C4-2B (cell line): Measurements from ENCODE around the gene PLEKHO2.

Source experiments
- H3K27ac ChIP-seq: fragments of 450-650 bp; 2 replicates; pipeline ENCODE4 v1.5.1; 2017
- CTCF ChIP-seq: fragments of 450-650 bp; conservative IDR thresholded peaks from 2 replicates; pipeline ENCODE4 v1.5.1; 2017; ENCODE audit warnings: mild to moderate bottlenecking
- ZFX ChIP-seq: fragments of 450-650 bp; IDR thresholded peaks from 2 replicates; pipeline ENCODE4 v1.6.1; 2017

The PLEKHO2 gene

DNA sequence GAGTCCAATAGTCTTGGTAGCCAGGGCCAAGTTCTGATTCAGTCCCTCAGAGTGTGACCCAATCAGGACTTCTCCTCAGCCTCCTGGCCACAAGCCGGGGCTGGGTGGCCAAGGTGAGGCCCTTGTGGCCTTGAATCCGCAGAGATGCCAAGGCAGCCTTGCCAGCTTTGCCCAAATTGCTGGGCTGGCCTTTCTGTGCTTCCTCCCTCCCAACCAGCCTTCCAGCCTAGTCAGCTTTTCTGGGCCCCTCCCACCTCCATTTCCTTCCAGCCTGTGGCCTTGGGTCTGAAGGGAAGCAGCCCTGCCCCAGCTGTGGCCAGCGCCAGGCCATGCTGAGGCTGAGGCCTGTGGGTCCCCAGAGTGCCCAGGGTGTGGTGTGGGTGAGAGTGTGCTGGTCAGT is 35.7 kb downstream of the PLEKHO2 start:
- peak overlapping the region; percentile 35 for H3K27ac ChIP-seq
- TF ChIP-seq CTCF (no peak), ZFX (0 out of 2 replicates have a peak, but pooled peaks have one; percentile 21)

DNA sequence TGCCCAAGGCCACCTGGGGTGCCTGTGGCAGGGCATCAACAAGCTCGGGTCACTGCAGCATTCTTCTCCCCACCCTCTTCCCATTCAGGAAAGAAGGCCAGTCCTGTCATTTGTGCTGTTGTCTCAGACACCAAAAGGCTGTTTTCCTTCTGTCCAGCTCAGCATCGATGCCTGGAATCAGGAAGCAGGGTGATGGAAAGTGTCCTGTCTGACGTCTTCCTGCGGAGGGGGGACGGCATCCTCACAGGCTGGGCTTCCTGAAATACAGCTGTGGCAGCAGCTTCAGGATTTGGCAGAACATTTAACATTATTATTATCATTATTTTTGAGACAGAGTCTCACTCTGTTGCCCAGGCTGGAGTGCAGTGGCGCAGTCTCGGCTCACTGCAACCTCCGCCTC is 37.0 kb downstream of the PLEKHO2 start:
- TF ChIP-seq CTCF (no peak), ZFX (no peak)
- no peak overlapping the region for H3K27ac ChIP-seq

GRCh38 chr15:64883100-64883581 is 41.4 kb downstream of the PLEKHO2 start:
- TF ChIP-seq ZFX (no peak), CTCF (no peak)
- no peak overlapping the region for H3K27ac ChIP-seq

DNA sequence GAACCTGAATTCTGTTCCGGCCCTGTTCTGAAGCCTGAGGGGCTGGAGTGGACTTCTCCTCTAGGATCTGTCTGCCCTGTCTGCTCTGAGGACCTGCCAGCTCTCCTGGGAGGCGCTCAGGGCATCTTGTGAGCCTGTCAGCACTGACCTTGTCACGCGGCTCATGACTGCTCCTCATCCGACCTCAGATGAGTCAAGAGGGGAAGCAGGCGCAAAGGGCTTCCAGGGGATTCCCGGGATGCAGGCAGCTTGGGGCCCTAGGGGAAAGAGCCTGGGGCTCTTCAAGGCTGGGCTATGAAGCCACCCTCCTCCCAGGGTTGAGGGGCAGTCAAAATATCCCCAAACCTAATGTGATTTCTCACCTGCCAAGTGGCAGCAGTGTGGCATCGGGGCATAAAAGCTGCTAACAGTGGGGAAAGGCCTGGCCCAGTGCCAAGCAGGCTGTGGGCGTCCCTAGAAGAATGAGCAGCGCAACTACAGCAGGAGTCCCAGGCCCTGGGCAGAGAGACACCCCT is 42.3 kb downstream of the PLEKHO2 start:
- H3K27ac ChIP-seq, result no peak overlapping the region
- TF ChIP-seq CTCF (no peak), ZFX (no peak)

- no peak overlapping the region for H3K27ac ChIP-seq
- TF ChIP-seq ZFX (no peak), CTCF (no peak)
Measured at GRCh38 chr15:64884679-64885078, 43.0 kb downstream of the PLEKHO2 start.

DNA sequence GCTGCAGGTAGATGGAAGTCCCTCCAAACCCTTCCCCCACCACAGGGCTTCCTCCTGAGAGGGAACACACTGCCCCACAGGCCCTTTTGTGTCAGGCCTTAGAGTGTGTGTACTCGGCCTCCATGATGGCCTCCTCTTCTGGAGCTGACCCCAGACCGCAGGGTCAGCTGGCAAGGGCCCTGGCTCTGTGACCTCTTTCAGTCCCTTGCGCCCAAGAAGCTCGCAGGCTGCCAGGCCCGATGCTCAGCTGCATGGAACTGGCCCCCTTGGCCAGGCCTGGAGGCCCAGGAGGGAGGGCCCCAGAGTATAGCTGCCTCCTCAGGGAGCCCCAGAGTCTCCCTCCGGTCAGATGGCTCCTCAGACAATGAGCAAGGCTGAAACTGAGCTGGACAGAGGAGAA is 46.6 kb downstream of the PLEKHO2 start:
- no peak overlapping the region for H3K27ac ChIP-seq
- TF ChIP-seq ZFX, result no peak
- no peak for TF ChIP-seq CTCF

- TF ChIP-seq ZFX (no peak), CTCF (no peak)
- no peak overlapping the region for H3K27ac ChIP-seq
Measured at GRCh38 chr15:64891561-64891960, 49.8 kb downstream of the PLEKHO2 start.
